C4-2B (cell line): Measurements from ENCODE around the gene PRDM8.
"Not testable (repeated sequence)": the region's sequence is repeated elsewhere in the genome, so short reads cannot be mapped to it uniquely, and the experiment has no call there.

Source experiments
- H3K27ac ChIP-seq: fragments of 450-650 bp; 2 replicates; pipeline ENCODE4 v1.5.1; 2017
- ZFX ChIP-seq: fragments of 450-650 bp; IDR thresholded peaks from 2 replicates; pipeline ENCODE4 v1.6.1; 2017
- TF ChIP-seq, protein P1 (sequence below): fragments of 450-650 bp; conservative IDR thresholded peaks from 2 replicates; pipeline ENCODE4 v1.5.1; 2017; ENCODE audit warnings: mild to moderate bottlenecking

The PRDM8 gene

DNA sequence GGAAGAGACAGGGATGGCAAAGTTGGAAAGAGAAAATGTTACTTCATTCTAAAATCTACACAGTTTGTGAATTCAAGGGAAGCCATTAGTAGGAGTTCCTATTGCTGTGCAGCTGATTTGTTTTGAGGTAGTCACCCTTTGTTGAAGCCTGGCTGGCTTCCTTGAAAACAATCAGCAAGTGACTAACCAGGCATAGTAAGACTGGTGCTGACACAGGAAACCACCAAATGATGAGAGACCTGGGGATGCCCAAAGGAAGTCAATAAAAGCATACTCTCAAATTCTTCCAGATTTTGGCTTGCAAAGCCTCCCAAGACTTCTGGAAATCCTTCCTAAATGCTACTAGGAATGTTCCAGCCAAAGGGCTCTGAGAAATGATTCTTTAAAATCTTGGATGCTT lies 23.9 kb upstream of the PRDM8 start:
- TF ChIP-seq, protein P1, sequence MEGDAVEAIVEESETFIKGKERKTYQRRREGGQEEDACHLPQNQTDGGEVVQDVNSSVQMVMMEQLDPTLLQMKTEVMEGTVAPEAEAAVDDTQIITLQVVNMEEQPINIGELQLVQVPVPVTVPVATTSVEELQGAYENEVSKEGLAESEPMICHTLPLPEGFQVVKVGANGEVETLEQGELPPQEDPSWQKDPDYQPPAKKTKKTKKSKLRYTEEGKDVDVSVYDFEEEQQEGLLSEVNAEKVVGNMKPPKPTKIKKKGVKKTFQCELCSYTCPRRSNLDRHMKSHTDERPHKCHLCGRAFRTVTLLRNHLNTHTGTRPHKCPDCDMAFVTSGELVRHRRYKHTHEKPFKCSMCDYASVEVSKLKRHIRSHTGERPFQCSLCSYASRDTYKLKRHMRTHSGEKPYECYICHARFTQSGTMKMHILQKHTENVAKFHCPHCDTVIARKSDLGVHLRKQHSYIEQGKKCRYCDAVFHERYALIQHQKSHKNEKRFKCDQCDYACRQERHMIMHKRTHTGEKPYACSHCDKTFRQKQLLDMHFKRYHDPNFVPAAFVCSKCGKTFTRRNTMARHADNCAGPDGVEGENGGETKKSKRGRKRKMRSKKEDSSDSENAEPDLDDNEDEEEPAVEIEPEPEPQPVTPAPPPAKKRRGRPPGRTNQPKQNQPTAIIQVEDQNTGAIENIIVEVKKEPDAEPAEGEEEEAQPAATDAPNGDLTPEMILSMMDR = no peak
- TF ChIP-seq ZFX = no peak

DNA sequence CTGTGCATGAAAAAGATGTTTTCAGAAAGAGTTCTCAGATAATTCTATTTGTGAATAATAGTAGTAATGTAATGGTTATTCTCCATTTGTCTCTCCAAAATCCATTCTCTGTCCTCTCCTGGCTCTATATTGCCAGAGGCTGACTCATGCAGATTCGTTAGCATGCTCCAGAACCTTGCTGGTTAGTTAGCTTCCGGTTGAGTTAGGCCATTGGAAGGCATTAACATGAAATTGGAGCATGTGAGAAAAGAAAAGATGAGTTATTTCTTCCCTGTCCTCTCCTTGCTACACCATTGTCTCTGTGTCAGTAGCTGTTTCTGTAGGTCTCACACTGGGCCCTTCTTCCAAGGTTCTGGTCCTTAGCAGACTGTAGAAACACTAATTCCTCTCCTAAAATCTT lies 23.5 kb upstream of the PRDM8 start:
- TF ChIP-seq ZFX = no peak
- TF ChIP-seq, protein P1 = no peak
- H3K27ac ChIP-seq = no peak overlapping the region

More for the DNA sequence above, 23.9 kb upstream of the PRDM8 start:
- no peak overlapping the region for H3K27ac ChIP-seq

DNA sequence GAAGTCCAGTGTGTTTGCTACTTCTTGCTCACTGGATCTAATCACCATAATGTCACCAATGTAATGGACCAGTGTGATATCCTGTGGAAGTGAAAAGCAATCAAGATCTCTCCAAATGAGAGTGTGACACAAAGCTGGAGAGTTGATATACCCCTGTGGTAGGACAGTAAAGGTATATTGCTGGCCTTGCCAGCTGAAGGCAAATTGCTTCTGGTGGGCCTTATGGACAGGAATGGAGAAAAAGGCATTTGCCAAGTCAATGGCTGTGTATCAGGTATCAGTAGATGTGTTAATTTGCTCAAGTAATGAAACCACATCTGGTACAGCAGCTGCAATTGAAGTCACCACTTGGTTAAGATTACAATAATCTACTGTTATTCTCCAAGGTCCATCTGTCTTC lies 19.5 kb upstream of the PRDM8 start:
- H3K27ac ChIP-seq = not testable (repeated sequence)

DNA sequence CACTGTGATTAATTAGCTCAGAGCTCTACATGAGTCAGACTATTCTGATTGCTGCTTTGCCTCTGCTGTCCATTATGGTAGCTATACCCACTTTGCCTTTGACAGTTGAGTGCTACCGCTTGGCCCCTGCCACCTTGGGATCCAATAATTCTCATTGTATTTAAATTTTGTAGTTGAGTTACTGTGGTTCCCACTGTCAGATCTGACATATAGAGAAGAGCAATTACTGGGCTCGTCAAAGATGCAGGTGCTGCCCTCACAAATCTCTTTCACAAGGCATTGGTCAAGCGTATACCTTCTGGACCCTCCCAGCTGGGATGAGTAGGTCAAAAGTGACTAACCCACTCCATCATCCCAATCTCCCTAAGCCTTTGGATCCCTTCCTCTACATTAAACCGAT lies 18.3 kb upstream of the PRDM8 start:
- H3K27ac ChIP-seq = no peak overlapping the region
- TF ChIP-seq, protein P1 = no peak
- TF ChIP-seq ZFX = no peak

DNA sequence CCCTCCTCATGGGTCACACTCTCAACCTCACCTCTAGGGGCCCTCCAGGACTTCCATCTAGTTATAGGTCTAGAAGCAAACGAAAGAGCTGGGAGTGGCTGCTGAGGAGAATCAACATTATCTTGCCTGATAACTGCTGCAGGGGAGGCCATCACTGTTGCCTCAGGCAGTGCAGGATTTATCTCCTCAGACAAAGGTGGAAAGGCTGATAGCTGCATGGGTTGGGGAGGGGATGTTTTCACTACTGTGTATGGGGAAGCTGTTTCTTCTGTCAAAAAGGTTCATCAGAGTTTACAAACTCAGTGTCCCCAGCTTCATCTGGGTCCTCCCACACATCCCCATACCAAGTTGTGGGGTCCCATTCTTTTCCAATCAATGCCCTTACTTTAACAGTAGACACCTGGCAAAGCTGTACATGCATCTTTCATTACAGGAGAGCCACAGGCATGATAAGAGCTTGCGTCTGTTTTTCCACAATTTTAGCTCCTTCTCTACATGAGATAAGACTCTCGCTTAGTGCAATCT lies 17.6 kb upstream of the PRDM8 start:
- TF ChIP-seq ZFX = no peak
- TF ChIP-seq, protein P1 = no peak
- H3K27ac ChIP-seq = no peak overlapping the region

DNA sequence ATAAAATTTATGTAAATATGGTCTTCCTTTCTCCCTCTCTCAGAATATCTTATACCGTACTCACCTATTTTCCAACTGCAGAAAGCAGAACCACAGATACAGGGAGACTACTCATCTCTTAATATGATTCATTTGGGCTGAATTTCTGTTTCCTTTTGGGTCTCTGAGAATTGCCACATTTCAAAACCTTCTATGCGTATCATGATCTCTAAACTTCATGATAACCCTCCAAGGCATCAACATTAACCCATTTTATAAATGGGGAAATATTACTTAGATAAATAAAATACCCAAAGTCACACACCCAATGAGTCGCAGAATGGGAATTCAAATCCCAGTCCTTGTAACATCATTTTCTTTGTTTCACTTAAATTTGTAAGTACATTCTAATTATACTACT lies 16.6 kb upstream of the PRDM8 start:
- H3K27ac ChIP-seq = no peak overlapping the region
- TF ChIP-seq, protein P1 = no peak
- TF ChIP-seq ZFX = no peak

DNA sequence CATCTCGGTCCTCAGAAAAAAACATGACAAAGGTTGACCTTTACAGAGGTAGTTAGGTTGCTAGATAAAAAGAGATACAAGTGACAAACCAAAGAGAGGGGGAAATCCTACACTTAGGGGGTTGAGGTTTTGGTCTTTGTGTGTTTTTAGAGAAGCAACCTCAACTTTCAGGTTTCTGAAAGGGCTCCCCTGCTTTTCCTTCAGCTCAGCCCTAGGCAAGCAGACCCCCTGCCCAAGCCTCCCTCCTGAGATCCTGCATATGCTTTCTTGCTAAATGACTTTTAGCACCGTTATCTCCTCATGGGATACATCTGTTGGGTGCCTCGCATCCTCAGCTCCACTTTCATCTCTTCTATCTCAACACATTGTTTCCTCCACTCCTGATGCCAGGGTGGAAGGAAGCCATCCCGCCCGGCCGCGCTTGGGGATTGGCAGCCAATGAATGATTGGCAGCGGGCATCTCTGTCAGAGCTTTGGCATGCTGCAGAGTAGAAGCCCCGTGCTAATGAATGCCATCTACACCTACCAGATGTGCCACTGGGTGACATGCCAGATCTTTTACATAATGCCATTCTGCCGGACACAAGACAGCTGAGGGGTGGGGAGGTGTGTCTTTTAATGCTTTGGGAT lies 15.0 kb upstream of the PRDM8 start:
- H3K27ac ChIP-seq = no peak overlapping the region
- TF ChIP-seq ZFX = no peak
- TF ChIP-seq, protein P1 = no peak
